ENCODE results near the gene EPS15.
A peak's percentile ranks its signal among the peaks of the same experiment; 100 is the strongest.

The EPS15 gene

DNA sequence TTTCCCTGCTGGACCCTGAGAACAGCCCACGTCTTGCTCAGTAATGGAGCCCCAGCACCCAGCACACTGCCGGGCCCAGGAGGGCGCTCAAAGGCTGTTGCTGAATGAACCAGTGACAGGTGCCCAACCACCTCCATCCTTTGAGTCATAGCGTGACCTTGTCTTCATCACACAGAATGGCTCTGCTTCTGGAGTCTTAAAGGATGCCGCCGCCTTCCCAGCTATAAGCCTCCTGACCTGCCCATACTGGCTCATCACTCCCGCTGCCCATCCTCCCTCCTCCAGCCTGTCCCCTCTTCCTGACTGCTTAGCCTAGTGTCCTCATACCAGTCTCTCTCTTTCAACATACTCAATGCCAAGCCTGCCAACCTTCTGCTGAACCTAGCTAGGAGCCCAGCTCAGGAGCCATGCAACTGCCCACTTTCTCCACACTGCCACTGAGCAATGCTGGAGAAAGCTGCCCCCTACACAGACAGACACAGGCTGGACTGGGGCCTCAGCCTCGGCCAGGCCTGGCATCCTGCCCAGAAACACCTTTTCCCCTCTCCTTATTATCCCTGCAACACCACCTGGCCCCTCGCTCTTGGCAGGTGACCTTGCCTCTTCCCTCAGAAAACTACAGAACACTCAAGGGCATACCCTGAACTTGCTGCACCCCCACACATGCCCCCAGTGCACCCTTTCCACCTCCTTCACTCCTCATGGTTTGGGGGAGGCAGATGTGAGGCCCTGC is 202.8 kb downstream of the EPS15 start:
- TF ChIP-seq ZFHX2 (tag by site-specific recombination; conservative IDR thresholded peaks at IDR 0.05) (0 out of 2 replicates have a peak, but pooled peaks have one; percentile 17), EGR2 (tag by site-specific recombination; IDR thresholded peaks at IDR 0.05; ENCODE audit: low read depth) (0 out of 2 replicates have a peak, but pooled peaks have one; percentile 37), KLF7 (tag by site-specific recombination; IDR thresholded peaks at IDR 0.05; ENCODE audit: borderline replicate concordance) (no peak)
- no peaks in the 10 kb centered on the region for H3K9me3 ChIP-seq (ENCODE audit: control insufficient read depth, insufficient read depth, low read depth, low read length)
- H3K4me3 ChIP-seq (ENCODE audit: low read depth, low read length) = no peak overlapping the region
- POLR2A ChIA-PET = interaction anchor here (0.8 kb wide), 1 partner anchor 11 kb away, joined by 3 read pairs; no protein-coding TSS in a partner anchor
- CTCF ChIA-PET = interaction anchor here (0.7 to 1.5 kb wide), 2 partner anchors 19 to 228 kb away, joined by 3 to 6 read pairs; no protein-coding TSS in a partner anchor
- H3K27ac ChIP-seq (ENCODE audit: extremely low read depth, low read depth, low read length) = no peak overlapping the region
- H3K36me3 ChIP-seq (ENCODE audit: control insufficient read depth in 2 of 2, insufficient read depth in 1 of 2, low read length in 2 of 2) = peaks cover 0 to 33% of the 10 kb centered on the region in 2 experiments; a peak in 2 of 3 replicates
- H3K4me1 ChIP-seq (ENCODE audit: control insufficient read depth, insufficient read depth, low read length) = no peaks in the 10 kb centered on the region

GRCh38 chr1:51314974-51315373 is 204.1 kb downstream of the EPS15 start:
- no peak overlapping the region for H3K27ac ChIP-seq (ENCODE audit: extremely low read depth, low read depth, low read length)
- no peaks in the 10 kb centered on the region for H3K4me1 ChIP-seq (ENCODE audit: control insufficient read depth, insufficient read depth, low read length)
- H3K9me3 ChIP-seq (ENCODE audit: control insufficient read depth, insufficient read depth, low read depth, low read length) = no peaks in the 10 kb centered on the region
- POLR2A ChIA-PET = no interaction called here
- H3K4me3 ChIP-seq (ENCODE audit: low read depth, low read length) = no peak overlapping the region
- CTCF ChIA-PET = interaction anchor here (0.6 to 1.5 kb wide), 2 partner anchors 18 to 306 kb away, joined by 3 to 6 read pairs; no protein-coding TSS in a partner anchor
- H3K36me3 ChIP-seq (ENCODE audit: control insufficient read depth in 2 of 2, insufficient read depth in 1 of 2, low read length in 2 of 2) = peaks cover 0 to 43% of the 10 kb centered on the region in 2 experiments; a peak in 2 of 3 replicates
- peak; percentile 32; the same call in 1 of the 2 replicates for TF ChIP-seq ZBTB20 (tag by site-specific recombination; IDR thresholded peaks at IDR 0.05)
- no peak for TF ChIP-seq SETDB1 (IDR thresholded peaks at IDR 0.05; ENCODE audit: insufficient read length, low read length)
- no peak for TF ChIP-seq ZNF629 (tag by site-specific recombination; IDR thresholded peaks at IDR 0.05)
- no peak for TF ChIP-seq ZBTB17 (tag by site-specific recombination; IDR thresholded peaks at IDR 0.05)
- TF ChIP-seq ZNF548 (tag by site-specific recombination; IDR thresholded peaks at IDR 0.05) = no peak
- TF ChIP-seq ZNF488 (tag by site-specific recombination; IDR thresholded peaks at IDR 0.05) = no peak
- TF ChIP-seq ZNF768 (tag by site-specific recombination; IDR thresholded peaks at IDR 0.05) = no peak
- no peak for TF ChIP-seq ZNF157 (tag by site-specific recombination; IDR thresholded peaks at IDR 0.05)
- TF ChIP-seq ZBTB49 (tag by site-specific recombination; IDR thresholded peaks at IDR 0.05; ENCODE audit: low read depth) = no peak
- TF ChIP-seq SCRT1 (tag by site-specific recombination; IDR thresholded peaks at IDR 0.05; ENCODE audit: borderline replicate concordance) = peak; percentile 42; the same call in 1 of the 2 replicates
- no peak for TF ChIP-seq FEZF1 (tag by site-specific recombination; IDR thresholded peaks at IDR 0.05)
- no peak for TF ChIP-seq ZNF324 (tag by site-specific recombination; IDR thresholded peaks at IDR 0.05)
- no peak for TF ChIP-seq KLF9 (tag by site-specific recombination; IDR thresholded peaks at IDR 0.05; ENCODE audit: low read depth)
- TF ChIP-seq GLI4 (tag by site-specific recombination; IDR thresholded peaks at IDR 0.05) = no peak
- peak; percentile 87; the same call in 1 of the 2 replicates for TF ChIP-seq SCRT2 (tag by site-specific recombination; IDR thresholded peaks at IDR 0.05)
- TF ChIP-seq ZNF837 (tag by site-specific recombination; IDR thresholded peaks at IDR 0.05) = no peak
- no peak for TF ChIP-seq ZNF580 (tag by site-specific recombination; IDR thresholded peaks at IDR 0.05)
- no peak for TF ChIP-seq ZFHX2 (tag by site-specific recombination; conservative IDR thresholded peaks at IDR 0.05)
